HG03139 (cell line): ENCODE measurements around the gene ATF2.
"Not testable (repeated sequence)": the region's sequence is repeated elsewhere in the genome, so short reads cannot be mapped to it uniquely, and the experiment has no call there.

Experiments
- ATAC-seq: cut with Tn5 transposase; IDR thresholded peaks from one replicate; pipeline ENCODE4 v1.9.1; 2021; ENCODE audit not compliant: unreplicated experiment

Gene ATF2

DNA sequence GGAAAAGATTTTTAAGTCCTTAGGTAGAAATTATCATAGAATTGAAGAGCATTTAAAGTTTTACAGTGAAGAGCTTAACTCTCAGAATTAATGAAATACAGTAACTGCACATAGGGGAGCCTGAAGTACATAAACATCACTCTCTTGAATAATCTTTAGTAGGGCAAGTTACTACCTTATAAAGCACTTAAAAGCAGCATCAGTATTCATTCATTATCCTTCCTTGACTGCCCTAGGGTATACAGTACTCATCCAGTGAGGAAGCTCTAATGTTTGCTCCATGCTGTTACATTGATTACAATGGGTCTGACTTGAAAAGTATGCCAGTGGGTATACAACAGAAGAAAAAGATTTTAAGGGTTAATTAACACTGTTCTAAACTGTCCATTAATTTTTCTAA is 66.5 kb downstream of the ATF2 start:
- ATAC-seq, result no peak

DNA sequence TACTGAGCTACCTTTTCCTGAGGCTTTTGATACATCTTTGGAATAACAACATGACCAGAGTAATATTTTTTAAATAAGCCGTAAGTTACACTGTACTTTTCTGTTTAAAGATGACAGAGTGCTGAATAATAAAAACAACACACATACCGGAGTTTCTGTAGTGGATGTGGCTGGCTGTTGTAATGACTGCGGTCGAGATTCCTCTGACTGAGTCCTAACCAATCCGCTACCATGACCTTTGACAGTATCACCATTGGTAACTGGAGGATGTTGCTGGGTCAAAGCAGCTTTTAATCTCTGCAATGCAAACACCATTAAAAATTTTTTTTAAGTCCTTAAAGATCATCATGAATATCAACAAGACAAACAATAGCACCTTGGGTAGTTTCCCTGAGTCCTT is 70.7 kb downstream of the ATF2 start:
- ATAC-seq, result no peak

DNA sequence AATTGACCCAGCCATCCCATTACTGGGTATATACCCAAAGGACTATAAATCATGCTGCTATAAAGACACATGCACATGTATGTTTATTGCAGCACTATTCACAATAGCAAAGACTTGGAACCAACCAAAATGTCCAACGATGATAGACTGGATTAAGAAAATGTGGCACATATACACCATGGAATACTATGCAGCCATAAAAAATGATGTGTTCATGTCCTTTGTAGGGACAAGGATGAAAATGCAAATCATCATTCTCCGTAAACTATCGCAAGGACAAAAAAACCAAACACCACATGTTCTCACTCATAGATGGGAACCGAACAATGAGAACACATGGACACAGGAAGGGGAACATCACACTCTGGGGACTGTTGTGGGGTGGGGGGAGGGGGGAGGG is 83.9 kb downstream of the ATF2 start:
- not testable (repeated sequence) for ATAC-seq

DNA sequence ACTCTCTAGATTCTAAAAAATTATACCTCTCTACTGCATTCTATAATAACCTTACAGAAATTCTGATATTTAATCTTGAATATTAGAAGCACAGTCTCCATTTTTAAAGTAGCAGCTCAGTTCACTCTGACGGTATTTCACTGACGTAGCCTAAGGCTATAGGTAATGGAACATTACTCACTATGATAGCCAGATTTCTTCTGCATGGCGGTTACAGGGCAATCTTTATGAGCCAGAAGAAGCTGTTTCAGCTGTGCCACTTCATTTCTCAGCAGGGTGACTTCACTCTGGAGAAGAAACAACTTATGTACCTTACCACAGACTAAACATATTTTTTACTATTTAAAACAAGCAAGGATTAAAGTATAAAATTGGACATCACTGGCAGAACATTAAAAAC is 87.5 kb downstream of the ATF2 start:
- no peak for ATAC-seq

DNA sequence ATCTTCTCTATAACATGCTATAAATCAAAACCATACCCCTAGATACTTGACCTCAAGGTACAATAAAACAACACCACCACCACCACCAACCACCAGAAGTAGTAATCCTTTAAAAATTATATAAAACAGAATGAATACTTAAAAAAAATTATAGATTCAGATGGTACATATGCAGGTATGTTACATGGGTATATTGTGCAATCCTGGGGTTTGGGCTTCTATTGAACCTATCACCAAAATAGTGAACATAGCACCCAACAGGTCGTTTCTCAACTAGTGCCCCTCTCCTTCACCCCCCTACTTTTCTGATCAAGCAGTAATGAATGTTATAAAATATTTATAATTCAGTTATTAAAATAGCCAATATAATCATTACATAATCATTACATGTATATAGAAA is 91.7 kb downstream of the ATF2 start:
- ATAC-seq, result no peak

DNA sequence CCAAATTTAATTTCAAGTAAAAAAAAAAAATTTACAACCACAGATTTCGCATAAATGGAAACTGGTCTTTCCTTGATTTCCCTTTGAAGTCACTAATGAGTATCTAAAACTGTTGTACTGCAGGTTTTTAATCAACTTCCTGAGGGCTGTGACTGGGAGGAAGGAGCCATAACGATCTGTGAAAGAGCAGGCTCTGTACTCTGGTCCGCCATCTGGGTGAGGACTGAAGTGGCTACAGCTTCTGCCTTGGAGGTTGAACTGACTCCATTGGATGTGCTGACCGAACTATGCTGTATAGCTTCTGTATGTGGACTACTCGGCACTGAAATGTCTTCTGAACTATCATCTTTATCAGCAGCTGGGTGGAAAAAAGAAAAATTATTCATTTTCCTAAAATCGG is 93.5 kb downstream of the ATF2 start:
- no peak for ATAC-seq

DNA sequence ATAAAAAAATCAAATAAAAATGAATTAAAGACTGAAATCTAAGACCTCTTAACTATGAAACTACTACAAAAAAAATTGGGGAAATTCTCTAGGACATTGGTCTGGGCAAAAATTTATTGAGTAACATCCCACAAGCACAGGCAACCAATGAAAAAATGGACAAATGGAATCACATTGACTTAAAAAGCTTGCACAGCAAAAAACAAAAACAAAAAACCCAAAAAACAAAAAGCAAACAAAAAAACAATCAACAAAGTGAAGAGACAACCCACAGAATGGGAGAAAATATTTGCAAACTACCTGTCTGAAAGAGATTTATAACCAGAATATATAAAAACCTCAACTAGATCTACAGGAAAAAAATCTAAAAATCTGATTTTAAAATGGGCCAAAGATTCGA is 99.5 kb downstream of the ATF2 start:
- no peak for ATAC-seq

DNA sequence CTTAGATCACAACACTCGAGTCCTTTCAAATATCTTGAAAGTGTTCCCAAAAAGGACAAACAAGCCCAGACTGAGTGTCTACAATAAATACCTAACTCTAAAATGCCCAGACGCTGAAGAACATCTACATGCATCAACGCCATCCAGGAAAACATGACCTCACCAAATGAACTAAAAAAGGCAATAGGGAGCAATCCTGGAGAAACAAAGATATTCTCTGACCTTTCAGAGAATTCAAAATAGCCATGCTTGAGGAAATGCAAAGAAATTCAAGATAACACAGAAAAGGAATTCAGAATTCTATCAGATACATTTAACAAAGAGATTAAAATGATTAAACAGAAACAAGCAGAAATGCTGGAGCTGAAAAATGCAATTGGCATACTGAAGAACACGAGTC is 101.6 kb downstream of the ATF2 start:
- ATAC-seq, result no peak

DNA sequence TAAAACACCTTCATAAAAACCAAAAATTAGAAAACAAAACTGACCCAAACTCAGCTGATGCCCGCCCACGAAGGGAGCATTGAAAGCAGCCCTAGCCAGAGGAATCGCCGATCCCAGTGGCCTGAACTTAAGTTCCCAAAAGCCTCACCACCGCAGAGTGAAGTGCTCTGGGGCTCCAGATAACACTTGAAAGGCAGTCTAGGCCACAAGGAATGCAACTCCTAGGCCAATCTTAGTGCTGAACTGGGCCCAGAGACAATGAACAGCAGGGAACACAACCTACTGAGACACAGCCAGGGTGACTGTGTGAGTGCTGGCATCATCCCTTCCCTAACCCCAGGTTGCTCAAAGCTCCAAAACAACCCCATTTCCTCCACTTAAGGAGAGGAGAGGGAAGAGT is 103.2 kb downstream of the ATF2 start:
- no peak for ATAC-seq

DNA sequence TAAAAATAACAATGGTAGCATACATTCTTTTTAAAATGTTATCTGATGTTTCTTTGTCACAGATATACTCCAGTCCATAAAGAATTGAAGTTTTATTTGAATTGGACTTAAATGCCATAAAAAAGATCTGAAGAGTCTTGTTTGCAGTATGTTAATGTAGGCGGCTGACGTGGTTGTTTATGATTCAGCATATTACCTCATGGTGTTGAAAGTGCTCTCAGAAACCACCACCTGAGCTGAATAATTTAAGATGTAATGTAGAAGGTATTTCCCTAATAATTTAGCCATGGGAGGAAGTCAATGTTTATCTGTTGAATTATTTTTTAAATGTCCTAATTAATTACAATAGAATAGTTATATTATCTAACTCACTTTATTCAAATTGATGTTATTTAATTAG is 104.3 kb downstream of the ATF2 start:
- ATAC-seq, result no peak

DNA sequence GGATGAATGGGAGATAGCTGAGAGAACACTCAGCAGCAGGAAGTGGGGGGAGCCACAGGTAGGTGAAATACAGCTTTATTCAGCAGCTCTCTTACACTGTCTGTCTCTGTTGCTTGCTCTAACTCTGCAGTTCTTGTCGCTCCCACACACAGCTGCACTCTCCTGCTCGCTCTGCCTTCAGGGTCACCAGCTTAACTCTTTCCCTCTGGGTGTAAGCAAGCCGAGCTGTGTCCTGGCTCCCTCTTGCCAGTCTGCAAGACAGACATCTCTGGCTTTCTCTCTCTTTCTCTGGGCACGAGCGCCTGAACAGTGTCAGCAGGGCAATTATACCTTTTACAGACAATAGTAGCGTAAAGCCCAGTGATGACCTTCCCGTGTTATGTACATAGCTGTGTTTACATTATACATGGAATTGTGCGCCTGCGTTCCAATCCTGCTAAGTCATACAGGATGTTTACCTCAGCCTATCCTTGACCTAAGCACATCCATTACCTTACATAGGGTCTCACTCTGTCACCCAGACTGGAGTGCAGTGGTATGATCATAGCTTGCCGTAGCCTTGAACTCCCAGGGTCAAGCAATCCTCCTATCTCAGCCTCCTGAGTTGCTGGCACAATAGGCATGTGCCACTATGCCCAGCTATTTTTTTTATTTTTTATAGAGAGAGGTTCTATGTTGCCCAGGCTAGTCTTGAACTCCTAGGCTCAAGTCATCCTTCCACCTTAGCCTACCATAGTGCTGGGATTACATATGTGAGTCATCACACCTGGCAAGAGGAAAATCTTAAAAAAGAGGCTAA is 105.0 kb downstream of the ATF2 start:
- ATAC-seq, result no peak

DNA sequence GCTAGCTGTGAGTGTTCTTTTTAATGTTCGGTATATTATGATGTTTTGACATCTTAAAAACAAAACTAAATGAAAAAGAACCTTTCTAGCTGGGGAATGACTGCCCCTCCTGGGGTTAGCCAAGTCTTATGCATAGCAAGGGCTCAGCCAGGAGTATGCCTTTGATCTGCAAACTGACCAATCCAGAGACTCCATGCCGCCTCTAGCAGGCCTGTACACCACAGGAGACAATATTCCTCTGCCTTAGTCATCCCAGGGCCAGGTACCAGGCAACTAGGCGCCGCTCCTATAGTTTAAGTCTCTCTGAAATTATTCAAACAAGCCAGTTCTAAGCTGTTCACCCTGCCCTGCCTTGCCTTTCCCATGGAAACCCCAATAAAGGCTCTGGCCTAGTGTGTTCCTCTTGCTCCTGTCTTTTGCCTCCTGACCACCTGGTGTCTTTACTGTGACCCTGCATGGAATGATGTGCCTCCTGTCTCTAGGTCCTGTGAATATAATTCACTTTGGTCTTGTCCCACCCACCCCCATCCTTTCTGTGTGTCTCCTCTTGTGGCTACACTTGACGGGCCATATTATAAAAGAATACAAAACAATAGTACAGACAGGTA is 110.8 kb downstream of the ATF2 start:
- ATAC-seq, result no peak

DNA sequence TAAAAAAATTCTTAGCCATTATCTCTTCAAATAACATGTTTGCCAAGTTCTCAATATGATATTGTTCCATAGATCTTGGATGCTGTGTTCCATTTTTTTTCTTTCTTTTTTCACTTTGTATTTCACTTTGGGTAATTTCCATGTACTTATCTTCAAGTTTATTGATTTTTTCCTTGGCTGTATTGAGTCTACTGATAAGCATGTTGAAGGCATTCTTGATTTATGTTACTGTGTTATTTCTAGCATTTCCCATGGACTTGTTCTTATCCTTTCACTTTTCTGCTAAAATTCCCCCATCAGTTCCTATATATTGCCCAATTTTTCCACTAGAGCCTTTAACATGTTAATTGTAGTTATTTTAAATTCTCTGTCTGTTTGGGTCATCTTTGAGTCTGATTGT is 112.0 kb downstream of the ATF2 start:
- ATAC-seq, result no peak

DNA sequence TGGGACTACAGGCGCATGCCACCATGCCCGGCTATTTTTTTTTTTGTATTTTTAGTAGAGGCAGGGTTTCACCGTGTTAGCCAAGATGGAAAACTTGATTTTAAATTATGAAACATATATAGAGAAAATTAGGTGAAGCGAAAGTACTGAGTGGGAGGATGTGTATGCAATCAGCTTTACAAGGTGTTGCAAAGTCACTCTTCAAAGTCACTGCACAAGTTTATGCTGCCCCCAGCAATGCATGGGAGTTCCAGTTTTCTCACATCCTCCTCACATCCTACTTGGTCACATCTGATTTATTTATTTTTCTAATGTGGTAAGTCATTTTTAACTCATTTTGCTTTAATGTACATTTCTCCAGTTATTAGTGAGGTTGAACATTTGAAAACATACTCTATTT is 113.7 kb downstream of the ATF2 start:
- ATAC-seq, result no peak

DNA sequence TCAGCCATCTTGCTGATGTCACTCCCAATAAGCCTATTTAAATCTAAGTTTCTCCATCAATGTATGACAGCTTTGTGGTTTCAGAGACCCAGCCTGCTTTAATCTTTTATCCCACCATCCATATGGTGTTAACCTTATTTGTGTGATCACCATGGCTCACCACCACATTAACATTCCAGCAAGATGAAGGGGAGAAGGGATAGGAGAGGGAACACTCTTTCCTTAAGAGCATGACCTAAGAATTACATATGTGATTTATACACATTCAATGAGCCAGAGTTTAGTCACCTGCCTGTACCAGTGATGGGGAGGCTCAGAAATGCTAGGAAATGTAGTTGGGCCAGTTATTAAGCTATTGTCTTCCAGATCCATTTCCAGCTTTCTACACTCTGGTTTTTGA is 118.3 kb downstream of the ATF2 start:
- ATAC-seq, result no peak

DNA sequence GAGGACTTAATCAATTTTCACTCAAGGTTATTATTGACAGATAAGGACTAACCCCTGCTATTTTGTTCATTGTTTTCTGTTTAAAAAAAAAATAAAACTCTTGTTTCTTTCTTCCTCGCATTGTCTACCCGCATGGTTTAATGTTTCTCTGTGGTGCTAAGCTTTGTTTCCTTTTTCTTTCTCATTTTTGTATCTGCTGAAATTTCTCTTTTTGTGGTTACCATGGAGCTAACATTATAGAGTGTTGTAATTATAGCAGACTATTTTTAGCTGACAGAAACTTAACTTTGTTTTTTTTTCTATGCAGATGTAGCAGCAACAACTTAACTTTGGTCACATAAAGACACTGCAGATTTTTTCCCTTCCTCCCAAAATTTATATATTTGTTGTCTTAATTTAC is 119.7 kb downstream of the ATF2 start:
- ATAC-seq, result no peak

DNA sequence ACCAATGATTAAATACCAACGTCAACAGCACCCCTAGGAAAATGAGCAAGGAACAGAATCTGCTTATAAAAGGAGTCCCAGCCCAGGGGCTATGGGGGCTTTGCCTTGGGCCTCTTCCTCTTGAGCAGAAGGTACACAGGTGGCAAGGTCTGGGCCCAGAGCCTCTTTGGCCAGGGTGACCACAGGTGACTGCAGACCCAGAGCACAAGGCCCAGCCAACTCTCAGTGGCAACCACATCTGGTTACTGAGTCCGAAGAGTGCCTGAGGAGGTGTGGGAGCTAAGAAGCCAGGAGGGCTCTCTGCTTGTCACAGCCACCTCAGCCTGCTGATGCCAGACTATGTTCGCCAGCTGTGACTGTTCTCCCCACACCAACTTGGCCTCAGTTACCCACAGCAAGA is 128.5 kb downstream of the ATF2 start:
- ATAC-seq, result no peak

DNA sequence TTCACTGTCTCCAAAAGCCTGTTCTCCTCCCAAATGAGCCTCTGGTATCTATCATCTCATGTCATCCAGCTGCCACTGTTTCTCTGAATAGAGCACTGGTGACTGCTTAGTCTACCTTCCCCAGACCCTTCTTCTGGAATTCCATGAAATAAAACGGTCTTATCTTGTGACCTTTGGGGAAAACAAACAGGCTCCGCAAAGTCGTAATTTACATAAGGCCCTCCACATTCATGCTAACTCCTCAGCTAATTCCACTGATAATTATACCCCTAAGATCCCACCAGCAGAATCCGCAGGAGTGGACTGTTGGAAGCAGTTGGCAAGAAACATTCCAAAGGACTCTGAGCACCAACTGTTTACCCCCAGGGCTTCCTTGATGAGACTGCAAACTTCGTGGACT is 129.0 kb downstream of the ATF2 start:
- ATAC-seq, result no peak

DNA sequence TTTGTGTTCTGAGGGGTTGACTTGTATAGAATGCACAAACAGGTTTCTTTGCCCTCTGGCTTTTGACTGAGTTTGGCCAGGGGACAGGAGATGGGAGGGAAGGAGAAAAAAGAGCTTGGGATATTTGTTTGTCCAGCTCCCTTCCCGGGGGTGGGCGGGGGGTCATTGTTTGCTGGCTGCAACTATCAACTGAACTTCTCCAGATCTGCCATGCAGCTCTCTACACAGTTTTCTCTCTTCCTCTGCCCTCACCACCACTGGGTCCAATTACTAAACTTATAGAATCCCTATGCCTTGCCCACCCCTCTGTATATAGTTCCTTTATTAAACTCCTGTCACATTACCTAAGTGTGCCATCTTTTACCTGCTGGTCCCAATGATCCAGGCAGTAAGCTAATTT is 130.1 kb downstream of the ATF2 start:
- no peak for ATAC-seq

DNA sequence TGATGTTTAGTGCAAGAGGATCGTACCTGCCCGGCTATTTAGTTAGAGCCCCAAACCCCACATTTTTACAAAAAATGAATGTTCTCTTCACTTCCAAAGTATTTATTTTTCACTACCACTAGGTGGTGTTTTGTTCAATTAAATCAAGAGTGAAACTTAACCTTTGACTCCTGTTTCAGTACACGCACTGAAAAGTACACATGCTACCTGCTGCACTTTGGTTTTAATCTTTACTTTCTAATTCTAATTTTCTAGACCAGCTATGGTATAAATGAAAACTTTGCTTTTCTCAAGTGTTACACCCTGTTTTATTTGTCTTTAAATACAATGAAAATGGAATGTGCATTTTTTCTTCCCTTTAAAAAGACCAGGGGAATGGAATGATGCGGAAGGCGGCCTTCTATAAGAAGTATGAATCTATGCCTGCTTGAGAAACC is 131.4 kb downstream of the ATF2 start:
- no peak for ATAC-seq

DNA sequence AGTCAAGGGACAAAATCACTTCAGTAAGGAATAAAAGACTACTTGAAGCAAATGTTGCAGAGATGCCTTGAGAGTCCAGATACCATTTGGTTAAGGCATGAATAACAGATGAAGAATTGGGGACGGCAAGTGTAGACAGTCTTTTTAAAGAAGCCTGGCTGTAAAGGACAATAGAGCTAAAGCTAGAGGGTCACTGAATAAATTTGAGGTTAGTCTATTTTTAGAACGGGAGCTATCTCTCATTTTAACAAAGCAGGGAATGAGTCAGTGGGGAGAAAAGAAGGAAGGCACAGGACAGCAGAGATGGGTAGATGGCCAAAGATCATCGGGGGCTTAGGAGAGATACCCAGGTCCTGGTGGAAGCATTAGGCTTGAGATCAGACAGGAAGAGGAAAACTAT is 132.2 kb downstream of the ATF2 start:
- no peak for ATAC-seq

DNA sequence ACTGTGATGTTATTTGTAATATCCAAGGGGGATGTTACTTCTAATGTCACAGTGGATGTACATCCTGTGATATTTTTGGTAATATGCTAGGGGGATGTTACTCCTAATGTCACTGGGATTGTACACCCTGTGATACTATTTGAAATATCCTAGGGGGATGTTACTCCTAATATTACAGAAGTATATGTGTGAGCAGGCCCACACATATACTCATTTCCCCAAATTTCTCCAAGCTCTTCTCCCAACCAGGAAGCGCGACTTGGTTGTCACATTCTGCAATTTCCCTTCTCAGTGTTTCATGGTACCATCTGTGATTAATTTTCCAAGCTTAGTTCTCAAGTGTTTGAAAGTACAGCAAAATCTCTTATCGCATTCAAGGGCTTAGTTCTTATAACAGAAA is 133.3 kb downstream of the ATF2 start:
- no peak for ATAC-seq
